ENCODE results near the gene DNAJC4.

GRCh38 chr11:64278576-64279190 is 48.3 kb downstream of the DNAJC4 start:
- TF ChIP-seq CTCF (IDR thresholded peaks at IDR 0.05) = no peak
- no peak for TF ChIP-seq EZH2phosphoT487 (IDR thresholded peaks at IDR 0.05)
